ENCODE results near the gene OAT.

Gene OAT

DNA sequence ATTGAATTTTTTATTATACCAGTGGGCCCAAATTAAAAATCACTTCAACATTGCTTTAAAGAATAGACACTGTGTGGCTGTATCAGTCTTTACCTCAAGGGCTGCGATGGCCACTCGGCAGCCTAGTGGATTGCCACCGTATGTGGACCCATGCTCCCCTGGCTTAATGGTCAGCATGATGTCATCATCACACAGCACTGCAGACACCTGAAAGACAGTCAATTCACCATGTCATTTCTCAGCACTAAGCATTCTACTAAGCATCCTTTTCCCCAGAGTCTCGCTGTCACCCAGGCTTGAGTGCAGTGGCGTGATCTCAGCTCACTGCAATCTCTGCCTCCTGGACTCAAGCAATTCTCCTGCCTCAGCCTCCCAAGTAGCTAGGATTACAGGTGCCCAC, 17.1 kb downstream of the OAT start:
- Histone ChIP-seq H3K9ac (ENCODE audit: low read length) (no peak overlapping the region), H3K4me1 (ENCODE audit: control insufficient read depth, insufficient read depth, low read length) (0 out of 2 replicates have a peak, but pooled peaks cover 3% of the 10 kb centered on the region), H3K9me3 (ENCODE audit: control insufficient read depth, insufficient read depth, low read depth, low read length) (no peaks in the 10 kb centered on the region), H3K36me3 (ENCODE audit: control insufficient read depth, insufficient read depth, low read length) (peaks cover 84% of the 10 kb centered on the region), H3K4me3 (ENCODE audit: low read depth, low read length) (no peak overlapping the region), H3K27ac (ENCODE audit: low read depth, low read length) (no peak overlapping the region), H3K27me3 (ENCODE audit: control insufficient read depth, insufficient read depth, low read length) (no peaks in the 10 kb centered on the region)

DNA sequence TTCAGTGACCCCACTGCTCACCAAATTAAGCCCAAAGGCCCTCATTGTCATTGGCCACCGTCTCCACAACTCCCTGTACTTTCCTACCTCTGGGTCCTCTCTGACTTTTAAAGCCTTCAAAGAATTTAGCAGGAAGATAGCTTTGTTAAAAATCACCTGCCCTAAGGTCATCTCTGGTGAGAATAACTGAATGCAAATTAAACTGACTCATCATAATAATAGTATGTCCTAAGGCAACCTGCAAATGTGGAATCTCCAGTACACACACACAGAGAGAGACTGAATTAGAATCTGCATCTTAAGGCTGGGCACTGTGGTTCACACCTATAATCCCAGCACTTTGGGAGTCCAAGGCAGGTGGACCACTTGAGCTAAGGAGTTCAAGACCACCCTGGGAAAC, 24.1 kb downstream of the OAT start:
- no peak overlapping the region for H3K4me3 ChIP-seq (ENCODE audit: low read depth, low read length)
- peaks cover 17% of the 10 kb centered on the region; the same call in 1 of the 2 replicates for H3K4me1 ChIP-seq (ENCODE audit: control insufficient read depth, insufficient read depth, low read length)
- H3K9ac ChIP-seq (ENCODE audit: low read length) = no peak overlapping the region
- H3K9me3 ChIP-seq (ENCODE audit: control insufficient read depth, insufficient read depth, low read depth, low read length) = no peaks in the 10 kb centered on the region
- peaks cover 24% of the 10 kb centered on the region for H3K36me3 ChIP-seq (ENCODE audit: control insufficient read depth, insufficient read depth, low read length)
- no peaks in the 10 kb centered on the region for H3K27me3 ChIP-seq (ENCODE audit: control insufficient read depth, insufficient read depth, low read length)
- no peak overlapping the region for H3K27ac ChIP-seq (ENCODE audit: low read depth, low read length)

DNA sequence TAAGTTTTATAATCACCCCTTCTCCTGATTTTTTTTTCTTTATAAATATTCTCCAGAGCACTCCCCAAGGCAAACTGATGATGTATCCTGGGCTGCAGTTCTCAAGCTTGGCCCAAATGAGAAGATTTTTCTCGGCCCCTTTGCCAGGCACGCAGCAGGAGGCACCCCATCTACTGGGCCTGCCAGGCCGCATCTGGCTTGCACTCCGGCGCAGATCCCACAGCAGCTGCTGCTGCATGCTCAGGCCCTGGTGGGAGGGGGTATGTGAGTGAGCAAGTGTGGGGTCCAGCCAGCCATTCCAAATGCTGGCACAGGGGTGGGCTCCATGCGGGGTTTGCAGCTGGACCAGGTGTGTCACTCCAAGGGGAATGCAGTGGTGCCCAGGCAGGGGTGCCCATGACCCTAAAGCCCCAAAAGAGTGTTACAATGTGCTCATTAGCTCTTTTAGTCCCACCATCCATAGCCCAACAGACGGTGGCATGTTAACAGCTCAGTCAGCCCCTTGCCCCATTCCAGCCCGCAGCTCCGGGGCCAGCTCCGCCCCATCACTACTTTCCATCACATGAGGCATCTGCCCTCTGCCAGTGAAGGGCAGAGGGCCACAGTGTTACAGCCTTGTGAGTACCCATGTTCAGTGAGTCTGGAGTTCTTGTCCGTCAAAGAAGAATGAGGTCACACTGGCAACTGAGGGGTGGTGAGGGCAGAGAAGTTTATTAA, 25.9 kb downstream of the OAT start:
- Histone ChIP-seq H3K27me3 (ENCODE audit: control insufficient read depth, insufficient read depth, low read length) (peaks cover 6% of the 10 kb centered on the region), H3K9me3 (ENCODE audit: control insufficient read depth, insufficient read depth, low read depth, low read length) (no peaks in the 10 kb centered on the region), H3K4me3 (ENCODE audit: low read depth, low read length) (no peak overlapping the region), H3K9ac (ENCODE audit: low read length) (no peak overlapping the region), H3K27ac (ENCODE audit: low read depth, low read length) (no peak overlapping the region), H3K36me3 (ENCODE audit: control insufficient read depth, insufficient read depth, low read length) (peaks cover 13% of the 10 kb centered on the region), H3K4me1 (ENCODE audit: control insufficient read depth, insufficient read depth, low read length) (peaks cover 19% of the 10 kb centered on the region; the same call in 1 of the 2 replicates)

DNA sequence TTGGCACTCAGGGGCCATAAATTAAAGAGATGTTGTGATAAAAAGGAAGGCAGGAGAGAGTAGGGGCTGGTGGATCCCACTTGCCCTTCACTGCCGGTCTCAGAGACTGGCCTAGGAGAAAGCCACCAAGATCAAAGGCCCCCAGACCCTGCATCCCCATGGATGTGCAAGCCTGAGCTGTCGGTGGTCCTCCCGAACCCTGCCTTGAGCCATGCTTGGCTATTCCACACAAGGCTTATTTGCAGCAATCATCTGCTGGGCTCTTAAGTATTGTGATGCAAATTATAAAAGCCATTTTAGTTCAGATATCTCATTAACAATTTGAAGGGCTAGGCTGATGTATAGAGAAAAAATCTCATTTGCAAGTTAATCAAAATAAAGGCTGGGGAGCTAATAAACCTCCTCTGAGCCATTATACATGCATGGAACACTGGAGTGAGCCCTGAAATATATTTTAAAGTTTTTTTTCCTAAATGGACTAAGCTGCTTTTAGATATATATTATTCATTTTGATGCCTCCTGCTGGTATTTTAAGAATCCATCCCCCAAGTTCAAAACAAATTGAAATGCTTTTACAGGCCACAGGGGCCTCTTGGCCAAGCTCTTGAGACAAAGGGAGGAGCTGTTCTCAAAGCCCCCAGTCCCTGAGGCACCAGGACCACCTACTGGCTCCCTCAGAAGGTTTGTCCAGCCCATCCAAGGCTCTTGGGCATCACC, 28.1 kb downstream of the OAT start:
- H3K36me3 ChIP-seq (ENCODE audit: control insufficient read depth, insufficient read depth, low read length) = no peaks in the 10 kb centered on the region
- H3K27ac ChIP-seq (ENCODE audit: low read depth, low read length) = no peak overlapping the region
- H3K4me1 ChIP-seq (ENCODE audit: control insufficient read depth, insufficient read depth, low read length) = peaks cover 30% of the 10 kb centered on the region
- no peak overlapping the region for H3K4me3 ChIP-seq (ENCODE audit: low read depth, low read length)
- no peaks in the 10 kb centered on the region for H3K9me3 ChIP-seq (ENCODE audit: control insufficient read depth, insufficient read depth, low read depth, low read length)
- H3K27me3 ChIP-seq (ENCODE audit: control insufficient read depth, insufficient read depth, low read length) = peaks cover 6% of the 10 kb centered on the region
- H3K9ac ChIP-seq (ENCODE audit: low read length) = no peak overlapping the region

DNA sequence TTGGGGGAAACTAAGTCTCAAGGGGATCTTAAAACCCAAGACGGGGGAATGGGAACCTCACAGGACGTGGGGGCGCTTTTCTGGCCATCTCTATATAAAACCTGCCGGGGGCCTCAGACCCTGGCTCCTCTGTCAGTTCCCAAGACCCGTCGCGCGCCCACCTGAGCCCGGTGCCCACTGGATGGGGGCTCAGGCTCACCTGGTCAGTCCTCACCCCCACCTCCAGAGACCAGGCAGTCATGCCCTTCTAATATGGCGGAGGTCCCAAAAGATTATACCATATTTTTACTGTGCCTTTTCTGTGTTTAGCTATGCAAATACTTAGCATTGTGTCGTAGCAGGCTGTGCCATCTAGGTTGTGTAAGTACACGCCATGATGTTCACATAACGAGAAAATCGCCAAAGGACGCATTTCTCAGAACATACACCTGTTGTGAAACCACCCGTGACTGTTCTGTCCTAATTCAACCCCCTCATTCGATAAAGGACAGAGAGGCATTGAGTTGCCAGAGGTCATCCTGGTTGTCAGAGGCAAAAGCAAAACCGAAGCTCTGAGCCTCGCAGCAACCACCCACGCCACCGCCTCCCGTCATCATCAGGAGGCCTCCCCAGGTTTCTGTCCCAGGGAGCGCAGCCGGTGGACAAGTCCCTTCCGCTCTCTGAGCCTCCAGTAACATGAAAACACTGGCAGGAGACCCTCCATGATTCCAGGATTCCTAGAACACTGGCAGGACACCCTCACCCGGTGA, 28.9 kb downstream of the OAT start:
- no peak overlapping the region for H3K27ac ChIP-seq (ENCODE audit: low read depth, low read length)
- no peak overlapping the region for H3K9ac ChIP-seq (ENCODE audit: low read length)
- no peaks in the 10 kb centered on the region for H3K9me3 ChIP-seq (ENCODE audit: control insufficient read depth, insufficient read depth, low read depth, low read length)
- H3K4me1 ChIP-seq (ENCODE audit: control insufficient read depth, insufficient read depth, low read length) = peaks cover 28% of the 10 kb centered on the region
- H3K36me3 ChIP-seq (ENCODE audit: control insufficient read depth, insufficient read depth, low read length) = no peaks in the 10 kb centered on the region
- peaks cover 6% of the 10 kb centered on the region for H3K27me3 ChIP-seq (ENCODE audit: control insufficient read depth, insufficient read depth, low read length)
- H3K4me3 ChIP-seq (ENCODE audit: low read depth, low read length) = peak overlapping the region; percentile 43

- Histone ChIP-seq H3K27ac (ENCODE audit: low read depth, low read length) (no peak overlapping the region), H3K27me3 (ENCODE audit: control insufficient read depth, insufficient read depth, low read length) (peaks cover 6% of the 10 kb centered on the region), H3K4me3 (ENCODE audit: low read depth, low read length) (peak overlapping the region; percentile 61), H3K36me3 (ENCODE audit: control insufficient read depth, insufficient read depth, low read length) (no peaks in the 10 kb centered on the region), H3K9me3 (ENCODE audit: control insufficient read depth, insufficient read depth, low read depth, low read length) (no peaks in the 10 kb centered on the region), H3K4me1 (ENCODE audit: control insufficient read depth, insufficient read depth, low read length) (peaks cover 22% of the 10 kb centered on the region), H3K9ac (ENCODE audit: low read length) (no peak overlapping the region)
Measured at GRCh38 chr10:124388823-124389612, 29.7 kb downstream of the OAT start.

GRCh38 chr10:124388476-124388822, 30.3 kb downstream of the OAT start:
- H3K27me3 ChIP-seq (ENCODE audit: control insufficient read depth, insufficient read depth, low read length) = peaks cover 6% of the 10 kb centered on the region
- H3K4me1 ChIP-seq (ENCODE audit: control insufficient read depth, insufficient read depth, low read length) = peaks cover 20% of the 10 kb centered on the region
- no peaks in the 10 kb centered on the region for H3K9me3 ChIP-seq (ENCODE audit: control insufficient read depth, insufficient read depth, low read depth, low read length)
- H3K9ac ChIP-seq (ENCODE audit: low read length) = no peak overlapping the region
- H3K36me3 ChIP-seq (ENCODE audit: control insufficient read depth, insufficient read depth, low read length) = no peaks in the 10 kb centered on the region
- peak overlapping the region; percentile 61; the same call in 1 of the 2 replicates for H3K4me3 ChIP-seq (ENCODE audit: low read depth, low read length)
- no peak overlapping the region for H3K27ac ChIP-seq (ENCODE audit: low read depth, low read length)

DNA sequence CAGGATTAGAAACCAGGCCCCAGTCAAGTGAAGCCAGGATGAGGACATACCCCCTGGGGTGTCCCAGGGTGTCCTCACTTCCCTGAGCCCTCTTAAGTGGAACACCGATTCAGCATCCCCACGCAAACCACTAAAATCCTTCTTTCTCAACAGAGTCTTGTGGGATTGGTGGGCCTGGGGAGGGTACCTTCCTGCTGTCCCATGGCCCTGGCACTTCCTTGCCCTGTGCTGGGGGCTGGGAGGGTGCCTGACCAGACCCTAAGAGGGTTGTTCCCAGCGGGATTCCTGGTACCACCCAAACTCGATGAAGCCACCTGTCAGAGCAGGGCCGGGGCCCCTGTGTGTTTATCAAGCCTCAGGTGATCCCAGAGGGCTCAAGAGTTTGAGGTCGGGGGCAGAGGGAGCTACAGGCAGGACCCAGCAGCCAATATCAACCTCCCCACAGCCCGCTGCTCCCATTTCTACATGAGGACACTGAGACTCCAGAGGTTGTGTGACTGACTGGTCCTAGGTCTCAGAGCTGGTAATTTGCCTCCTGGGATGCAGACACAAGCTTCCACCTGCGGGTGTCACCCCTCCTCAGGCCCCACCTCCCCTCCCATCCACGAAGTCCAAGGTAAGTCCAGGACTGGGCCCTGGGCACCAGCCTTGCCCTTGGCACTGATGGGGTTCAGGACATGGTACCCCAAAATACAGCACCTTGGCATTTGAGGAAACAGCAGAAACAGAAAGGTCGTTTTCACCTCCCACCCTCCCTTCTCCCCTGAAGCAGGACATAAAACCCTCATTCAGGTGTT, 31.4 kb downstream of the OAT start:
- no peak overlapping the region for H3K27ac ChIP-seq (ENCODE audit: low read depth, low read length)
- no peaks in the 10 kb centered on the region for H3K9me3 ChIP-seq (ENCODE audit: control insufficient read depth, insufficient read depth, low read depth, low read length)
- peaks cover 6% of the 10 kb centered on the region for H3K27me3 ChIP-seq (ENCODE audit: control insufficient read depth, insufficient read depth, low read length)
- peaks cover 14% of the 10 kb centered on the region for H3K4me1 ChIP-seq (ENCODE audit: control insufficient read depth, insufficient read depth, low read length)
- no peak overlapping the region for H3K4me3 ChIP-seq (ENCODE audit: low read depth, low read length)
- no peak overlapping the region for H3K9ac ChIP-seq (ENCODE audit: low read length)
- no peaks in the 10 kb centered on the region for H3K36me3 ChIP-seq (ENCODE audit: control insufficient read depth, insufficient read depth, low read length)

DNA sequence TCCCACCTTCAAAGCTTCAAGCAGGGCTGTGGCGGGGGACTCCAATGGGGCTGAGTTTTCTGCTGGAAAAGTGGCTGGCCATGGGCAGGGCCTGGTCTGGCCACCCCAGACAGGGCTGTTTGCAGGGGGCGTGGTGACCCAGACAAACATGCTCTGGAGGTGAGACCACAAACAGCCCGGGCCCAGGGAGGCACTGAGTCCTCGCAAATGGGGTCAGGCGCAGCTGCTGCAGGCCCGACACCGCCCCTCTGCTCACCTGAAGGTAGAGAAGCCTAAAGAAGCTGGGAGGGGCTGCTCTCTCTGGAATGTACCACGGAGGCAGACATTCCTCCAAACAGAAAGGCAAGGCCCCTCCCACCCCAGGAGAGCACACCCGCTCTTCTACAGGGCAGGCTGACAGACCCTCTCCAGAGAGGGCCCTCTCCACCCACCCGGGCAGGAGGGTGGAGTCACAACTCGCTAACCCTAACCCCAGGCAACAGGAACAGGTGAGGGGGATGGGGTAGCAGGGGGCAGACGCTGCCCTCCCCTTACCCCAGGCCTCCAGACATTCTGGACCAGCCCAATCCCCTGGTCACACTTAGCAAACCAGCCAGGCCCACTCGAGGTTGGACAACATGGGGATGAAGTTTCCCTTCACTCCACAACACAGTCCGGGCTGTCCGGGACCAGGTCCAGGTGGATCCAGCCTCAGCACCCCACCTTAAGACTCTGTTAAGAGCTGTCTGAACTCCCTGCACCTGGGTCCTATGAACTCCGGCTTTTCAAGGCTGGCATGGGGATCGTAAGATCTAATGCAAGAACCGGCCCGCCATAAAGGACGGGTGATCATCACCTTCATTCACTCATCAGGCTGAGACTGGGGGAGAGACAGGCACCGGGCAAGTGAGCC, 32.3 kb downstream of the OAT start:
- H3K27me3 ChIP-seq (ENCODE audit: control insufficient read depth, insufficient read depth, low read length) = peaks cover 6% of the 10 kb centered on the region
- H3K4me1 ChIP-seq (ENCODE audit: control insufficient read depth, insufficient read depth, low read length) = peaks cover 14% of the 10 kb centered on the region
- no peaks in the 10 kb centered on the region for H3K9me3 ChIP-seq (ENCODE audit: control insufficient read depth, insufficient read depth, low read depth, low read length)
- no peak overlapping the region for H3K27ac ChIP-seq (ENCODE audit: low read depth, low read length)
- H3K9ac ChIP-seq (ENCODE audit: low read length) = no peak overlapping the region
- no peaks in the 10 kb centered on the region for H3K36me3 ChIP-seq (ENCODE audit: control insufficient read depth, insufficient read depth, low read length)
- H3K4me3 ChIP-seq (ENCODE audit: low read depth, low read length) = no peak overlapping the region
